IMR-90 (cell line): Measurements from ENCODE around the gene SIK3. TPM values are rescaled to one million over a fixed set of nuclear protein-coding genes. Genes with fewer than 3 reads are reported as not detected.

ENCODE experiments used
- ATAC-seq: fragments of 200-7000 bp; cut with Tn5 transposase; 2 replicates; pipeline ENCODE4 v1.9.1; 2020; ENCODE audit warnings: low read depth, mild to moderate bottlenecking, moderate library complexity
- BruUV-seq: library from RNA; stranded (reverse); fragments of 400-500 nt; replicated peaks from 2 replicates; lab custom pipeline; 2021; lab: Mats Ljungman, UMichigan
- CTCF ChIA-PET: fragments of 300-600 bp; formaldehyde crosslinking; extraction: SDS; loops from one replicate; lab custom pipeline; 2021; ENCODE audit warnings: antibody characterized with exemption; lab: Yijun Ruan, JAX
- POLR2A ChIA-PET: fragments of 300-600 bp; sonication (Branson Sonifier 250); formaldehyde crosslinking; loops from one replicate; lab custom pipeline; 2022; ENCODE audit warnings: antibody characterized with exemption; ENCODE audit not compliant: unreplicated experiment; lab: Charles Lee
- DNase-seq: peaks from one replicate; pipeline ENCODE4 v3.0.0; 2013
- H2AFZ ChIP-seq: replicated peaks from 2 replicates; pipeline ENCODE3; 2013; ENCODE audit warnings: low read length, mild to moderate bottlenecking; ENCODE audit not compliant: poor library complexity
- H2AK5ac ChIP-seq: 2 replicates; pipeline ENCODE4 v1.6.1; 2013; ENCODE audit warnings: low read depth, low read length, inconsistent platforms
- H2AK9ac ChIP-seq: replicated peaks from 2 replicates; pipeline ENCODE3; 2013; ENCODE audit warnings: mild to moderate bottlenecking, low read depth, low read length, moderate library complexity; ENCODE audit not compliant: poor library complexity
- H2BK120ac ChIP-seq: 2 replicates; pipeline ENCODE4 v1.6.1; 2013; ENCODE audit warnings: low read depth, low read length, inconsistent platforms
- H2BK15ac ChIP-seq: 3 replicates; pipeline ENCODE4 v1.6.1; 2013; ENCODE audit warnings: low read depth, low read length, inconsistent platforms
- H2BK20ac ChIP-seq: 2 replicates; pipeline ENCODE4 v1.6.1; 2013; ENCODE audit warnings: low read depth, mild to moderate bottlenecking, inconsistent platforms, low read length, moderate library complexity
- H2BK5ac ChIP-seq: 2 replicates; pipeline ENCODE4 v1.6.1; 2013; ENCODE audit warnings: mild to moderate bottlenecking, low read depth, low read length, inconsistent platforms; ENCODE audit not compliant: poor library complexity, severe bottlenecking
- H3K14ac ChIP-seq: replicated peaks from 2 replicates; pipeline ENCODE4 v1.6.1; 2013; ENCODE audit warnings: low read depth, low read length, inconsistent platforms
- H3K18ac ChIP-seq: 2 replicates; pipeline ENCODE4 v1.6.1; 2013; ENCODE audit warnings: low read depth, low read length, control low read depth
- H3K23ac ChIP-seq: 2 replicates; pipeline ENCODE4 v1.6.1; 2013; ENCODE audit warnings: low read depth, low read length, inconsistent platforms
- H3K27ac ChIP-seq: 2 replicates; pipeline ENCODE4 v1.5.1; 2013; ENCODE audit warnings: mild to moderate bottlenecking, control low read depth, low read length; ENCODE audit not compliant: insufficient read depth
- H3K27me3 ChIP-seq: 2 replicates; pipeline ENCODE4 v1.6.1; 2013; ENCODE audit warnings: low read length; ENCODE audit not compliant: control insufficient read depth, insufficient read depth
- H3K36me3 ChIP-seq: 2 replicates; pipeline ENCODE4 v1.6.1; 2013; ENCODE audit warnings: low read length, mixed read lengths; ENCODE audit not compliant: control insufficient read depth, insufficient read depth
- H3K4ac ChIP-seq: 2 replicates; pipeline ENCODE4 v1.6.1; 2013; ENCODE audit warnings: low read depth, low read length, inconsistent platforms
- H3K4me1 ChIP-seq: 2 replicates; pipeline ENCODE4 v1.6.1; 2013; ENCODE audit warnings: low read length, mixed read lengths; ENCODE audit not compliant: control insufficient read depth, insufficient read depth
- H3K4me2 ChIP-seq: 2 replicates; pipeline ENCODE4 v1.6.1; 2013; ENCODE audit warnings: low read depth, mild to moderate bottlenecking, control low read depth, low read length, moderate library complexity
- H3K4me3 ChIP-seq: 2 replicates; pipeline ENCODE4 v1.5.1; 2013; ENCODE audit warnings: low read depth, mild to moderate bottlenecking, control low read depth, low read length, moderate library complexity; ENCODE audit not compliant: insufficient read depth
- H3K56ac ChIP-seq: 2 replicates; pipeline ENCODE4 v1.6.1; 2013; ENCODE audit warnings: low read length, inconsistent platforms; ENCODE audit not compliant: insufficient read depth; ENCODE audit errors: extremely low read depth
- H3K79me1 ChIP-seq, 2 experiments: 2 replicates each; pipeline ENCODE4 v1.6.1; 2013; ENCODE audit warnings: low read length in 2 of 2, inconsistent platforms in 1 of 2, low read depth in 1 of 2
- H3K9ac ChIP-seq: 2 replicates; pipeline ENCODE4 v1.6.1; 2013; ENCODE audit warnings: low read depth, low read length, control low read depth
- H3K9me1 ChIP-seq: 2 replicates; pipeline ENCODE4 v1.6.1; 2013; ENCODE audit warnings: low read length, inconsistent platforms; ENCODE audit not compliant: insufficient read depth
- H3K9me3 ChIP-seq: 2 replicates; pipeline ENCODE4 v1.6.1; 2013; ENCODE audit warnings: low read length; ENCODE audit not compliant: control insufficient read depth, insufficient read depth
- H4K20me1 ChIP-seq: 2 replicates; pipeline ENCODE4 v1.6.1; 2013; ENCODE audit warnings: low read length, inconsistent platforms; ENCODE audit not compliant: insufficient read depth
- H4K5ac ChIP-seq: 2 replicates; pipeline ENCODE4 v1.6.1; 2013; ENCODE audit warnings: mild to moderate bottlenecking, low read depth, low read length, control low read depth
- H4K8ac ChIP-seq, 2 experiments: 2 replicates each; pipeline ENCODE4 v1.6.1; 2013; ENCODE audit warnings: low read depth in 2 of 2, low read length in 2 of 2, control low read depth in 1 of 2, inconsistent platforms in 1 of 2
- H4K91ac ChIP-seq: 2 replicates; pipeline ENCODE4 v1.6.1; 2013; ENCODE audit warnings: low read depth, low read length, inconsistent platforms; ENCODE audit not compliant: insufficient read depth
- BHLHE40 ChIP-seq: fragments of 150-350 bp; IDR thresholded peaks from 2 replicates; pipeline ENCODE4 v1.6.1; 2016; ENCODE audit warnings: mild to moderate bottlenecking, low read depth, low read length
- CEBPB ChIP-seq: IDR thresholded peaks from 2 replicates; pipeline ENCODE4 v1.6.1; 2012; ENCODE audit warnings: low read depth, low read length, improper control_type of control experiment
- CHD1 ChIP-seq: IDR thresholded peaks from 2 replicates; pipeline ENCODE4 v1.6.1; 2012; ENCODE audit warnings: low read depth, low read length, improper control_type of control experiment
- ELK1 ChIP-seq: fragments of 150-350 bp; IDR thresholded peaks from 2 replicates; pipeline ENCODE4 v1.6.1; 2016; ENCODE audit warnings: low read depth, mild to moderate bottlenecking, low read length, moderate library complexity, borderline replicate concordance
- FOS ChIP-seq: fragments of 150-350 bp; IDR thresholded peaks from 2 replicates; pipeline ENCODE4 v1.6.1; 2016; ENCODE audit warnings: low read depth, low read length
- MAFK ChIP-seq: IDR thresholded peaks from 2 replicates; pipeline ENCODE4 v1.6.1; 2012; ENCODE audit warnings: low read depth, low read length, improper control_type of control experiment
- MAZ ChIP-seq: IDR thresholded peaks from 2 replicates; pipeline ENCODE4 v1.6.1; 2012; ENCODE audit warnings: low read depth, mild to moderate bottlenecking, low read length, improper control_type of control experiment, moderate library complexity, borderline replicate concordance
- MXI1 ChIP-seq: IDR thresholded peaks from 2 replicates; pipeline ENCODE4 v1.6.1; 2012; ENCODE audit warnings: low read depth, mild to moderate bottlenecking, low read length, moderate library complexity, borderline replicate concordance
- NFE2L2 ChIP-seq: fragments of 150-350 bp; IDR thresholded peaks from 2 replicates; pipeline ENCODE4 v1.6.1; 2016; ENCODE audit warnings: low read depth, mild to moderate bottlenecking, low read length
- POLR2A ChIP-seq: IDR thresholded peaks from 2 replicates; pipeline ENCODE4 v1.6.1; 2012; ENCODE audit warnings: mild to moderate bottlenecking, low read depth, low read length
- RAD21 ChIP-seq: IDR thresholded peaks from 2 replicates; pipeline ENCODE4 v1.6.1; 2012; ENCODE audit warnings: low read length, improper control_type of control experiment
- RCOR1 ChIP-seq: IDR thresholded peaks from 2 replicates; pipeline ENCODE4 v1.6.1; 2012; ENCODE audit warnings: mild to moderate bottlenecking, low read length, improper control_type of control experiment; ENCODE audit not compliant: insufficient replicate concordance
- RFX5 ChIP-seq: IDR thresholded peaks from 2 replicates; pipeline ENCODE4 v1.8.0; 2012; ENCODE audit warnings: low read depth, mild to moderate bottlenecking, low read length, moderate library complexity
- SMC3 ChIP-seq: fragments of 150-350 bp; IDR thresholded peaks from 2 replicates; pipeline ENCODE4 v1.6.1; 2016; ENCODE audit warnings: low read depth, mild to moderate bottlenecking, antibody characterized with exemption, low read length, moderate library complexity
- WGBS, 2 experiments: methylation state at CpG; one replicate each; pipeline versions ENCODE4 v1.1.5 to v1.1.7; 2013; ENCODE audit warnings: missing lambda C conversion rate in 2 of 2; ENCODE audit not compliant: insufficient read length in 1 of 2; ENCODE audit errors: extremely low coverage in 2 of 2; 5-methylcytosine and 5-hydroxymethylcytosine counted together
- dilution Hi-C: fragments of 300-500 bp; cut with HindIII; formaldehyde crosslinking; loops from one replicate; pipeline ENCODE4 v1.14.3; 2018; ENCODE audit warnings: low sequenced_read_pairs; ENCODE audit not compliant: unreplicated experiment
- in situ Hi-C: fragments of 300-500 bp; cut with MboI; formaldehyde crosslinking; loops from 3 replicates; pipeline ENCODE4 v1.14.3; 2019; ENCODE audit warnings: low sequenced_read_pairs, inconsistent platforms, mixed read lengths
- intact Hi-C: fragments of 100-400 bp; cut with micrococcal nuclease; formaldehyde crosslinking; loops from 2 replicates; pipeline ENCODE4 v1.10.0; 2022
- polyA plus RNA-seq, 3 experiments: library from polyadenylated mRNA; depleted of rRNA; stranded (reverse); fragments of >200 nt; gene quantifications; 2 replicates each; pipeline ENCODE4 v1.2.3, GENCODE V29; 2012; ENCODE audit warnings: low replicate concordance in 1 of 3
- total RNA-seq: library from RNA; depleted of rRNA; stranded (reverse); fragments of >200 nt; gene quantifications from 2 replicates; pipeline ENCODE4 v1.2.3, GENCODE V29; 2012
- TF ChIP-seq, protein P1 (sequence below): conservative IDR thresholded peaks from 2 replicates; pipeline ENCODE4 v1.5.1; 2012; ENCODE audit warnings: mild to moderate bottlenecking, low read depth, low read length, improper control_type of control experiment
- TF ChIP-seq, protein P2 (sequence below): fragments of 150-350 bp; IDR thresholded peaks from 2 replicates; pipeline ENCODE4 v1.6.1; 2017; ENCODE audit warnings: mild to moderate bottlenecking, antibody characterized with exemption, low read length, low read depth

The SIK3 gene
- total and polyA plus RNA-seq, 2 of the 4 experiments (the other 2 are of a cell fraction) = 8.2 to 9.1 TPM

DNA sequence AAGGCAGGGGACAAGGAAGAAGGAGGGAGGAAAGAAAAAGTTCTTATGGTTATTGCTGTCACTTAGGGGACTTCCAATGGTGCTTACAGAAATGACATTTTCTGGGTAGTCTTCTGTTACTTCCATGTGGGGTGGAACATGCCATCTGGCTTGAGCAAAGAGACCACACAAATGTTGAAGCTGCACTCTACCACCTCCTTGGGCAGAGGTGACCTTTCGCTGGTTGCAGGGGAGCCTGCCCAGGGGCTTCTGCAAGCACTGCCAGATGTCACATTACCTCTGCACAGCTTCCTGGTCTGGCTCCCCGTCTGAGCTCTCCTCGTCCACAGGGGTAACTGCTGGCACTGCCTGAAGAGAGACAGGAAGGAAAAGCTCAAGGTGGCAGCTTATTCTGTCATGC lies 228.2 kb downstream of the SIK3 start:
- H3K23ac ChIP-seq = 0 out of 2 replicates have a peak overlapping the region, but pooled peaks have one; percentile 17
- H2AK9ac ChIP-seq = no peak overlapping the region
- peak overlapping the region; percentile 37; the same call in 1 of the 2 replicates for H2AK5ac ChIP-seq
- H3K4ac ChIP-seq = no peak overlapping the region
- no peak overlapping the region for H4K91ac ChIP-seq
- H2AFZ ChIP-seq = no peak overlapping the region
- no TSS peak for BruUV-seq
- H3K18ac ChIP-seq = no peak overlapping the region
- in situ Hi-C loops (loop anchor here (10.0 kb wide), 1 partner anchor 355 kb away; no protein-coding TSS in a partner anchor), intact Hi-C loops (loop anchor here (5.0 kb wide), 1 partner anchor 78 kb away; the partner anchor contains the start of gene APOA5), dilution Hi-C loops (no loop called here)
- H3K9me3 ChIP-seq = no peaks in the 10 kb centered on the region
- no peak overlapping the region for H3K14ac ChIP-seq
- no peak overlapping the region for H2BK120ac ChIP-seq
- H3K9ac ChIP-seq = no peak overlapping the region
- no peak overlapping the region for H3K56ac ChIP-seq
- POLR2A ChIA-PET = no interaction called here
- H3K4me2 ChIP-seq = no peak overlapping the region
- H2BK20ac ChIP-seq = no peak overlapping the region
- TF ChIP-seq MAFK (no peak), FOS (no peak), RAD21 (no peak), NFE2L2 (no peak), RCOR1 (no peak), SMC3 (no peak), MAZ (no peak), MXI1 (no peak), BHLHE40 (no peak), CHD1 (no peak), CEBPB (no peak), POLR2A (no peak), ELK1 (no peak), RFX5 (no peak)
- TF ChIP-seq, protein P1, sequence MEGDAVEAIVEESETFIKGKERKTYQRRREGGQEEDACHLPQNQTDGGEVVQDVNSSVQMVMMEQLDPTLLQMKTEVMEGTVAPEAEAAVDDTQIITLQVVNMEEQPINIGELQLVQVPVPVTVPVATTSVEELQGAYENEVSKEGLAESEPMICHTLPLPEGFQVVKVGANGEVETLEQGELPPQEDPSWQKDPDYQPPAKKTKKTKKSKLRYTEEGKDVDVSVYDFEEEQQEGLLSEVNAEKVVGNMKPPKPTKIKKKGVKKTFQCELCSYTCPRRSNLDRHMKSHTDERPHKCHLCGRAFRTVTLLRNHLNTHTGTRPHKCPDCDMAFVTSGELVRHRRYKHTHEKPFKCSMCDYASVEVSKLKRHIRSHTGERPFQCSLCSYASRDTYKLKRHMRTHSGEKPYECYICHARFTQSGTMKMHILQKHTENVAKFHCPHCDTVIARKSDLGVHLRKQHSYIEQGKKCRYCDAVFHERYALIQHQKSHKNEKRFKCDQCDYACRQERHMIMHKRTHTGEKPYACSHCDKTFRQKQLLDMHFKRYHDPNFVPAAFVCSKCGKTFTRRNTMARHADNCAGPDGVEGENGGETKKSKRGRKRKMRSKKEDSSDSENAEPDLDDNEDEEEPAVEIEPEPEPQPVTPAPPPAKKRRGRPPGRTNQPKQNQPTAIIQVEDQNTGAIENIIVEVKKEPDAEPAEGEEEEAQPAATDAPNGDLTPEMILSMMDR = no peak
- TF ChIP-seq, protein P2, sequence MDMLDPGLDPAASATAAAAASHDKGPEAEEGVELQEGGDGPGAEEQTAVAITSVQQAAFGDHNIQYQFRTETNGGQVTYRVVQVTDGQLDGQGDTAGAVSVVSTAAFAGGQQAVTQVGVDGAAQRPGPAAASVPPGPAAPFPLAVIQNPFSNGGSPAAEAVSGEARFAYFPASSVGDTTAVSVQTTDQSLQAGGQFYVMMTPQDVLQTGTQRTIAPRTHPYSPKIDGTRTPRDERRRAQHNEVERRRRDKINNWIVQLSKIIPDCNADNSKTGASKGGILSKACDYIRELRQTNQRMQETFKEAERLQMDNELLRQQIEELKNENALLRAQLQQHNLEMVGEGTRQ = no peak
- no peak overlapping the region for H3K27ac ChIP-seq
- ATAC-seq = no peak
- H4K20me1 ChIP-seq = no peaks in the 10 kb centered on the region
- H2BK5ac ChIP-seq = no peak overlapping the region
- peaks cover 33% of the 10 kb centered on the region for H3K36me3 ChIP-seq
- no peak overlapping the region for H4K8ac ChIP-seq
- DNase-seq = no peak
- CTCF ChIA-PET = interaction anchor here (1.5 to 1.9 kb wide), 2 partner anchors 12 to 16 kb away, joined by 3 to 4 read pairs; no protein-coding TSS in a partner anchor
- H2BK15ac ChIP-seq = no peak overlapping the region
- peaks cover 2% of the 10 kb centered on the region; the same call in 1 of the 2 replicates for H3K4me1 ChIP-seq
- H3K27me3 ChIP-seq = no peaks in the 10 kb centered on the region
- H3K4me3 ChIP-seq = no peak overlapping the region
- H3K9me1 ChIP-seq = peaks cover 16% of the 10 kb centered on the region
- H4K5ac ChIP-seq = no peak overlapping the region
- H3K79me1 ChIP-seq = peaks cover under 1 to 12% of the 10 kb centered on the region in 2 experiments; a peak in 3 of 4 replicates
- no CpG with 5 or more reads among the region's 3 CpGs for WGBS, 2 experiments
